Measurements from ENCODE around the gene GTPBP1. TPM values are rescaled to one million over a fixed set of nuclear protein-coding genes. Genes with fewer than 3 reads are reported as not detected.

GTPBP1 gene
- total and polyA plus RNA-seq, 2 of the 13 experiments (the other 11 are each of a cell fraction or from before 2014, with no cell fraction given), result 22.3 to 27.0 TPM

DNA sequence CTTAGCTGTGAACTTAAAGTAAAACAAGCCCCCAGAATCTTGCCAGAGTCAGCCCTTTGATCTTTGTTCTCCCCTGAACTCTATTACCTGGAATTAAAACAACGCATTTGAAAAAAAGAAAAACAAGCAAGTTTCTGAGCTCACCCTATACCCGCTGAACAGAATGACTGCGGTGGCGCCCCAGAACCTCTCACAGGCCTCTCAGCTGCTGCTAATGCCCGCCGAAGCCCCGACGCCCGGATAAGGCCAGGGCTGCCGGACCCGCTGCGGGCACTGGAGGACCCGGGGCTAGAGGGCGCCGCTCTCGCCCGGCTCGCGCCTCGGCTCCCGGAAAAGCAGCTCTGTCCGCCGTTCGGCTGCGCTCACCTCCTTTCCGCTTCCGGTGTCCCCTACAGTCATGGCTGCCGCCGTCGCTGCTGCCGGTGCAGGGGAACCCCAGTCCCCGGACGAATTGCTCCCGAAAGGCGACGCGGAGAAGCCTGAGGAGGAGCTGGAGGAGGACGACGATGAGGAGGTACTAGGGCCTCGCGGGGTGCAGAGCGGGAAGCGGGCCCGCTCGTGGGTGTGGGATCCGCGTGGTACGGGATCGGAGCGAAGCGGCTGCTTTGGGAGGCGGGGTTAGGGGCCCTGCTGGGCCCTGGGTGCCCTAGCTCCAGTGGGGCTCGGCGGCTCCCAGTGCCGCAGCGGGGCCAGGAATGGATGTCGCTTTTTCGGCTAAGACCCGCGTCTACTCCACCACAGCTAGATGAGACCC lies 24.0 kb upstream of the GTPBP1 start, which contains the start of gene TOMM22 (continued):
- TF ChIP-seq ARID5B (CRISPR knock-in tag; IDR thresholded peaks at IDR 0.05), result peak; percentile 76
- peak; percentile 92 for TF ChIP-seq ZNF687 (CRISPR knock-in tag; IDR thresholded peaks at IDR 0.05)
- peak; percentile 52; the same call in 1 of the 2 replicates for TF ChIP-seq SNAPC5 (CRISPR knock-in tag; IDR thresholded peaks at IDR 0.05; ENCODE audit: borderline replicate concordance)
- TF ChIP-seq ZNF614 (CRISPR knock-in tag; IDR thresholded peaks at IDR 0.05; ENCODE audit: borderline replicate concordance), result peak; percentile 77; the same call in 1 of the 2 replicates
- TF ChIP-seq, protein P1, sequence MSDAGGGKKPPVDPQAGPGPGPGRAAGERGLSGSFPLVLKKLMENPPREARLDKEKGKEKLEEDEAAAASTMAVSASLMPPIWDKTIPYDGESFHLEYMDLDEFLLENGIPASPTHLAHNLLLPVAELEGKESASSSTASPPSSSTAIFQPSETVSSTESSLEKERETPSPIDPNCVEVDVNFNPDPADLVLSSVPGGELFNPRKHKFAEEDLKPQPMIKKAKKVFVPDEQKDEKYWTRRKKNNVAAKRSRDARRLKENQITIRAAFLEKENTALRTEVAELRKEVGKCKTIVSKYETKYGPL (CRISPR knock-in tag; IDR thresholded peaks at IDR 0.05), result no peak
- peak; percentile 63 for TF ChIP-seq ZNF143 (CRISPR knock-in tag; IDR thresholded peaks at IDR 0.05)
- TF ChIP-seq BCL6 (CRISPR knock-in tag; IDR thresholded peaks at IDR 0.05), result peak; percentile 35; the same call in 1 of the 2 replicates
- TF ChIP-seq ZNF7 (CRISPR knock-in tag; IDR thresholded peaks at IDR 0.05), result peak; percentile 31; the same call in 1 of the 2 replicates
- no peak; the same call in 1 of the 2 replicates for TF ChIP-seq NR2F2 (IDR thresholded peaks at IDR 0.05; ENCODE audit: borderline replicate concordance, low read depth)
- TF ChIP-seq, protein P2, sequence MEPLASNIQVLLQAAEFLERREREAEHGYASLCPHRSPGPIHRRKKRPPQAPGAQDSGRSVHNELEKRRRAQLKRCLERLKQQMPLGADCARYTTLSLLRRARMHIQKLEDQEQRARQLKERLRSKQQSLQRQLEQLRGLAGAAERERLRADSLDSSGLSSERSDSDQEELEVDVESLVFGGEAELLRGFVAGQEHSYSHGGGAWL (CRISPR knock-in tag; IDR thresholded peaks at IDR 0.05), result peak; percentile 94; the same call in 1 of the 2 replicates
- TF ChIP-seq ZBED4 (CRISPR knock-in tag; IDR thresholded peaks at IDR 0.05; ENCODE audit: borderline replicate concordance), result peak; percentile 60; the same call in 1 of the 2 replicates
- TF ChIP-seq POLR2AphosphoS2 (IDR thresholded peaks at IDR 0.05; ENCODE audit: low read depth, low read length), result no peak
- TF ChIP-seq ZNF737 (CRISPR knock-in tag; IDR thresholded peaks at IDR 0.05; ENCODE audit: borderline replicate concordance), result peak; percentile 88; the same call in 1 of the 2 replicates
